GM18873 (cell line): Measurements from ENCODE around the gene KIAA1191.
"Not testable (repeated sequence)": the region's sequence is repeated elsewhere in the genome, so short reads cannot be mapped to it uniquely, and the experiment has no call there.

Experiments used
- ATAC-seq: cut with Tn5 transposase; IDR thresholded peaks from one replicate; pipeline ENCODE4 v1.9.1; 2021; ENCODE audit warnings: mild to moderate bottlenecking, moderate library complexity, moderate number of reproducible peaks; ENCODE audit not compliant: unreplicated experiment, low FRiP score

The KIAA1191 gene

GRCh38 chr5:176319827-176320554 is 41.6 kb downstream of the KIAA1191 start:
- ATAC-seq: no peak

- ATAC-seq: no peak
Measured at GRCh38 chr5:176317534-176318374, 43.8 kb downstream of the KIAA1191 start.

GRCh38 chr5:176305356-176305755 is 56.2 kb downstream of the KIAA1191 start:
- ATAC-seq: not testable (repeated sequence)
